Activated CD4-positive, alpha-beta T cell treated with anti-CD3 and anti-CD28 coated beads, Interleukin-2, Interleukin-4, amounts not matched to agents 100 ng/mL and 50 ng/mL, durations not matched to agents 16 hours and 8 hours (primary cell): ENCODE results near the gene ACAT2.
"Not testable (repeated sequence)": the region's sequence is repeated elsewhere in the genome, so short reads cannot be mapped to it uniquely, and the experiment has no call there.

Source experiments
- DNase-seq: peaks from one replicate; pipeline ENCODE4 v3.0.0-alpha.2; 2020; ENCODE audit warnings: low spot score

The ACAT2 gene

DNA sequence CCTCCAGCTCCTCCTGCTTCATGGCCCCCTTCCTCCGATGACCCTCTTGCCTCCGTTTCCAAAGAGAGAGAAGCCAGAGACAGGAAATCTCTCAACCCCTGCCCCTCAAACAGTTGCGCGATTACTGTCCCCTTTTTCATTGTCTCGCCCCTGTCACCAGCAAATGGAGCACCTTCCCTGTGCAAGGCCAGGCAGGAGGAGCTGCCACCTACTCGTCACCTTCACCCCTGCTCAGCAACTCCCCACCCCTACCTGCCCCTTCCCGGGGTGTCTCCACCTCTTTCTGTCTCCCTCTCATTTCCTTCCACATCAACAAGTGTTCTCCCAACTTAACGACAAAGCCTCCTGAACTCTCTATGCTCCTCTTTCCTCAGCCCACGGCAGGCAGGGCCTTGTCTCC lies 51.9 kb downstream of the ACAT2 start:
- DNase-seq = no peak

DNA sequence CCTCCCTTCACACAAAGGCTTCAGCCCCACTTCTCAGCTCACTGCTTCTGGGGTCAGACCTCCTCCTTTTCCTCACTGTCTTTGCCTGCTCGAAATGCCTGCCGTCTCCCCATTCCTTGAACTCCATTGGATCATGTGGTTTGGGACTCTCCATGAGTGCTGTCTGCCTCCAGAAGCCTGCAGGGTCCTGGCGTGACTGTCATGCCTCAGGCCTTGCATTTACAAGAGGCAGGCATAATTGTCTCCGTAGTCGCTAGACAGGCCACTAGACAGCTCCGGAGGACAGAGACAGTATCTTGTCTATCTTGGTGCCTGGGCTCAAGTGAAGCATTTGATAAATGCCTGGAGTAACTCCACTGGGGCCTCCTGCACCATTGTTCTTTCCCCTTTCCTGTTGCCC lies 53.6 kb downstream of the ACAT2 start:
- DNase-seq = no peak

DNA sequence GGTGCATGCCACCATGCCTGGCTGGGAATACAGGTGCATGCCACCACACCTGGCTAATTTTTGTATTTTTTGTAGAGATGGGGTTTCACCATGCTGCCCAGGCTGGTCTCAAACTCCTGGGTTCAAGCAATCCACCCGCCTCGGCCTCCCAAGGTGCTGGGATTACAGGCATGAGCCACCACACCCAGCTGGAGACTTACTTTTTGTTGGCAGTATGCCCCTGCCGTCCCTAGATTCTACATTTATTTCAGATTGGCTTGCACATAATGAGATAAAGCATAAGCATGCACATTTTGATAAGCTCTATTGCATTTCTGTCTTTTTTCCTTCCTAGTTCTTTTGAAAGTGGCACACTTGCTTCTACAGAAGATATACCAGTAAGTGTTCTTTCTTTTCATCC lies 54.9 kb downstream of the ACAT2 start:
- not testable (repeated sequence) for DNase-seq

DNA sequence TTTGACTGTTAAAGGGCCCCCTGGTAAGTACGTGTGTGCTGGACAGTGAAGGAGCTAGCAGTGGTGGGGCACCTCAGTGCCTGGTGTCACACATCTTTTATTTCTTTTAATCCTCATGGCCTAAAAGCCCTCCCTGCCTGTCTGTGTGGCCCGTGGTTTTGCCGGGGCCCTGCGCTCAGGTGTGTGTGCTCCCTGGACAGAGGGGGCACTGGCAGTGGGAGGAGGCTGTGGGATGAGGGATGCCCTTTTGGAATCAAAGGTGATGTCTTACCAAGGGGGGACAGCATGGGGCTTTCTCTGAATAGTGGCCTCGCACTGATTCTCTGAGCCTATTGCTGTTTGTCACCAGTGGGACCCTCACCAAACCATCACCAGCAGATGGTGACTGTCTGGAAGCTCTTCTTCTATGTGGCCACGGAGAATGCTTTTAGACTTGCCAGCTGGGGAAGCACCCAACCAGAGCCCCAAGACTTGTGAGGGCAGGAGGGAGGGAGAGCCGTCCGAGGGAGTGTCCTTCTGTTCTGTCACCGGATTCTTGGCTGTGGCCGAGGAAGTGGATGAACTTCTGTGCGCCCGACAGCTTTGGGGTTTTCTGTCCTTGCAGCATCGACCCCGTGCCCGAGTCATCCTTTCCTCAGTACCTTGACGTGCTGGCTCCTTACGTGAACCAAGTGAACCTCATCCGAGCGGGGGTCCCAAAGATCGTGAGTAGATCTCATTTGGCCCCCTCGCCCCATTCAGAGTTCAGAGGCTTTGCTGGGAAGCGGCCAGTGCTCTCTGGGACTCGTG lies 56.3 kb downstream of the ACAT2 start:
- no peak for DNase-seq

DNA sequence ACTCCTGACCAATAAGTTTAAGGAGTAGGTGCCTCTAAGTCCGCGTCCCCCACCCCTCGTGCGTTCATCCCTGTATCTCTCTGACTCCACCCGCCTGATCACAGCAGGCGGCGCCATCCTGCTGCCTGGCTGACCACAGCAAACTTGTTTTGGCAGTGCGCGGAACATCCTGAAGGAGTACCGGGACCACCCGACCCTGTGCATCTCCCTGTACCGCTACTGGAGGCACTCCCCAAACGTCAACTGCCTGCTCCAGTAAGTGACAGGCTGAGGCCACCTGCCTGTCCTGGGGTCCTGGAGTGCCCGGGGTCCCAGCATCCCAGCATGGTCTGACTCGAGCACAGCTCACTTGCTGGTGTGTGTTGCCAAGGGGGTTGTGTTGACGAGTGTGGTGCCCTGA lies 57.3 kb downstream of the ACAT2 start:
- DNase-seq = no peak

DNA sequence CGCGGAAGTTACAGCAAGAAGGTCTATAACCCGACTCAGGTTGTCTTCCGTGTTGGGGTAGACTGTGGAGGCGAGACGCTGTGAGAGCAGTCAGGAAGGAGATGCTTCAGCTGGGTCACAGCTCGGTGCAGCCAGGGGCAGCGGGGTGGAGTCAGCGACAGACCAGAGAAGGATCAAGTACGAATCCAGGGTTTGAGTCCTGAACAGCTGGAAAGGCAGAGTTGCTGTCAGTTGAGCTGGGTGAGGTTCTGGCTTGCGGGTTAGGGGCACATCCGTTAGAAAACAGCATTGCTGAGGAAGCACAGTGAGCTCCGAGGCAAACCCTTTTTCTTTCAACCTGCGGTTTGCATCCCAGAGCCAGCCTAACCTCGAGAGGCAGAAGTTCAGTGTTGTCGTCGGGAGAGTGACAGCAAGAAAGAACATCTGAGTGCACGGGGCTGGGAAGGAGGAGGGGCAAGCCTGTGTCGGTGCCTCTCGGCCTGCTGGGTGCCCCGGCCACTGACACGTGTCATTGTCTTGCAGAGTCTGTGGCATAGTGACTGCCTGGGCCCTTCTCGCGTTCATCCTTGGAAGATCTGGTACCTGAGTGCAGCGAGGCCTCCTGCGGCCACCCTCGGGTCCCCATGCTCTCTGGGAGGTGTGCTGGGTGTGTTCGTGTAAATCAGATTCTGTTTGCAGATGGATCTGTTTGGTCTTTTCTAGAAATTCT lies 58.2 kb downstream of the ACAT2 start:
- DNase-seq = peak; percentile 27

DNA sequence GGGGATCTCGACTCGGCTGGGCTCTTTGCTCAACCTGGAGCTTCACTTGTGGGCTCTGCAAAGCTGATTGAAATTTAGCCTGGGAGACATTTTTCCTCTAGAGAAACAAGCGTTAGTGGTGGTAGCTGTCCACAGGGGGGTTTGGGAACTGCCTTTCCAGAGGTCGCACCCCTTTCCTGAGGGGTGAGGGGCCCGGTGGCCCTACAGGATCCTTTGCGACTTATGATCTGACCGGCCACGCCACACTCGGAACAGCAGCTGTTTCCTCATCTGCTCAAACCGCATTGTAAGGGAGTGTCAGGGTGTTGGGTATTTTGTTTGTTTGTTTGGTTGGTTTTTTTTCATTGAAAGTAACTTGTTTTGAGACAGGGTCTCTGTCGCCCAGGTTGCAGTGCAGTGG lies 59.3 kb downstream of the ACAT2 start:
- no peak for DNase-seq

DNA sequence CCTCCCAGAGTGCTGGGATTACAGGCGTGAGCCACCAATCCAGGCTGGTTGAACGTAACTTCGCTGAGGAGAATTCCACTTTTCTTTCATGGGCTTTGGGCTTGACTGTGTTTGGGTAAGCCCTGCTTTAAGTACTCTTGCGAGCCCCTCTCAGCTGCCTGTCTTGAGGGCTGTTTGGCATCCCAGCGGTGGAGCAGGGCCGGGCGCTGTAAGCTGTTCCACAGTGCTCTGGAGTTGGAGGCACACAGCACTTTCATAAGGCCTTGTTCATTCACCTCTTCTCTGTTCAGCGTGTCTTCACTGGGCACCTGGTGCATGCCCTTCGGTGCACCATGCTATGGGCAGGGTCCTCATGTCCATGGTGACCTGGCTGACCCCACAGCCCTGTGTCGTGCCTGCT lies 59.9 kb downstream of the ACAT2 start:
- no peak for DNase-seq

DNA sequence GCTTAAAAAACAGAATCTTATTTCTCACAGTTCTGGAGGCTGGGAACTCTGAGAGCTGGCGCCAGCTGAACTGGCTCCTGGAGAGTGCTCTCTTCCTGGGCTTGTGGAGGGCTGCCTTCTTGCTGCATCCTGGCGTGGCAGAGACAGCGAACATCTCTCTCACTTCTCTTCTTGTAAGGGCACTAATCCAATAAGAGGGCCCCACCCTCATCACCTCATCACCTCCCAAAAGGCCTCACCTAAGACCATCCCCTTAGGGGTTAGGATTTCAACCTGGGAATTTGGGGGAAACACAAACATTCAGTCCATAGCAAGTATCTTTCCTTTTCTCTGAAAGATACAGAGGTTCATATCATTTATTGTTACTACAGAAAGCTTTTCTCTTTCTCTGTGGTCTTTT lies 62.1 kb downstream of the ACAT2 start:
- DNase-seq = no peak

DNA sequence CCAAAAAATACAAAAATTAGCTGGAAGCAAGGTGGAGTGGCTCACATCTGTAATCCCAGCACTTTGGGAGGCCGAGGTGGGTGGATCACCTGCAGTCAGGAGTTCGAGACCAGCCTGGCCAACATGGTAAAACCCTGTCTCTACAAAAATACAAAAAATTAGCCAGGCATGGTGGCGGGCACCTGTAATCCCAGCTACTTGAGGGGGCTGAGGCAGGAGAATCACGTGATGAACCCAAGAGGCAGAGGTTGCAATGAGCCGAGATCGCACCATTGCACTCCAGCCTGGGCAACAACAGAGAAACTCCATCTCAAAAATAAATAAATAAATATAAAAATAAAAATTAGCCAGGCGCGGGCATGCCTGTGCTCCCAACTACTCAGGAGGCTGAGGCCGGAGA lies 62.8 kb downstream of the ACAT2 start:
- DNase-seq = not testable (repeated sequence)

DNA sequence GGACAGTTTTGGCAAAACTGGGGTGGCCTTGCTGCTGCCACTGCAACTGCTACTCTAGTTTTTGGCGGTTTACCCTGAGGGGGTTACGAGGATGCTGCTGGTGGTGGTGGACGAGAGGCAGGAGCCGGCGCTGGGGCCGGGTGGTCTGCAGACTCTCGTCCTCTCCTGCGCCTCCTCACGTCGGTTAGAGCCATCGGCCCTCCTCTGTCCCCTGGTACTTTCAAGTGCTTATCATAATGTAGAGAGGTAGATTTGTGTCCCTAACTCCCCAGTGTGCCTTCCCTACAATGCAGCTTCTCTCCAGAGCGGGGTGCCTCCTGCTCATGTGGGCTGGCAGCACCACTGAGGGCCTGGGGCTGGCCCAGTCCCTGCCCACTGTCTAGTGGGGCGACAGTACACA lies 64.2 kb downstream of the ACAT2 start:
- DNase-seq = no peak

DNA sequence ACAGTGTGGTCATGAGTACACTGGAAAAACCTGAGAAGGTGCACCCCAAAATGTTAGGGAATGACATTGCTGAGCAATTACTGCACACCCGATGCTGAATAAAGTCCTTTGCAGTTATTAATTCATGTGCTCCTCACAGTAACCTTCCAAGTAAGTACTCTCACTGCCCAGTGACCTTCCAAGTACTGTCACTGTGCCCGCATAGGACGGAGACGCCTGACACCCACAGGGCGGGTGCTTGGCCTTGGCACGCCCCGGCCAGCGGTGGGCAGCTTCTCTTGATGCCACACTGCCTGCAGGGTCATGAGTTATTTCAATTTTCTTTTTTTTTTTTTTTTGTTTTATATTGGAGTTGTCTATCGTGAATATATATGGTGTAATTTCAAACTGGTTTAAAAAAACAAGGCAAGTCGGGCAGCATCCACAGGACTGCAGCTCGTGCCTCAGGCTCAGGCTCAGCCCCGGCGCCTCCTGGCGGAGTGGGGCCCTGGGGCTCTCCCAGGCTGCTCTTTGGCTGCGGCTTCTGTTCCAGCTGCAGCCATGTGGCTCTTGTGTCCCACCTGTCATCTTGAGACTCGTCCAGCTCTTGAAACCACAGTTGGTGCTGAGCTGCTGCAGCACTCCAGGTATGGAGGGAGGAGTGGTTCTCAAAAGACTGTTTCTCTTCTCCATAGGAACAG lies 65.3 kb downstream of the ACAT2 start:
- no peak for DNase-seq

DNA sequence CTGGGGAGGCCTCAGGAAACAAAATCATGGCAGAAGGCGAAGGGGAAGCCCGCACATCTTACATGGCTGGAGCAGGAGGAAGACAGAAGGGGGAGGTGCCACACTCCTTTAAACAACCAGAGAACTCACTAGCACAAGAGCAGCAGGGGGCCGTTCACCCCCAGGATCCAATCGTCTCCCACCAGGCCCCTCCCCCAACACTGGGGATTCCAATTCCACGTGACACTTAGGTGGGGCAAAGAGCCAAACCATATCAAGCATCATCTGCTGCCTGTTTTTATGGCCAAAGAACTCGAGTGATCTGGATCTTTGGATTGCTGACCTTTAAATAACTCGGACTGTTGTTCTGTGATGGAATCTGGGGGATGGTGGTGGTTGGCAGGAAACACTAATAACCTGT lies 66.2 kb downstream of the ACAT2 start:
- DNase-seq = no peak
